MM.1S (cell line): ENCODE measurements around the gene ARSG.

Experiments
- DNase-seq: peaks from one replicate; pipeline ENCODE4 v3.0.0-alpha.2; 2015
- H2AFZ ChIP-seq: fragments of 300-600 bp; sonication (generic); 2 replicates; pipeline ENCODE4 v1.6.0; 2016; ENCODE audit warnings: antibody characterized with exemption, low read length
- H3F3A ChIP-seq: fragments of 300-600 bp; sonication (generic); 2 replicates; pipeline ENCODE4 v1.6.1; 2016; ENCODE audit warnings: mild to moderate bottlenecking, antibody characterized with exemption, low read length, moderate library complexity, mixed read lengths; ENCODE audit not compliant: insufficient read depth
- H3K27ac ChIP-seq: fragments of 300-600 bp; sonication (generic); 2 replicates; pipeline ENCODE4 v1.5.1; 2016; ENCODE audit warnings: mild to moderate bottlenecking, low read length
- H3K27me3 ChIP-seq: fragments of 300-600 bp; sonication (generic); replicated peaks from 2 replicates; pipeline ENCODE4 v1.6.0; 2016; ENCODE audit warnings: low read length; ENCODE audit not compliant: insufficient read depth
- H3K36me3 ChIP-seq: fragments of 300-600 bp; sonication (generic); replicated peaks from 2 replicates; pipeline ENCODE4 v1.6.1; 2016; ENCODE audit warnings: mild to moderate bottlenecking, low read length, mixed read lengths; ENCODE audit not compliant: insufficient read depth
- H3K4me1 ChIP-seq: fragments of 300-600 bp; sonication (generic); 2 replicates; pipeline ENCODE4 v1.6.1; 2016; ENCODE audit warnings: low read length, mixed read lengths
- H3K4me2 ChIP-seq: fragments of 300-600 bp; sonication (generic); 2 replicates; pipeline ENCODE4 v1.6.0; 2016; ENCODE audit warnings: low read depth, low read length
- H3K4me3 ChIP-seq: fragments of 300-600 bp; sonication (generic); 2 replicates; pipeline ENCODE4 v1.5.1; 2016; ENCODE audit warnings: low read length, mixed read lengths
- H3K79me2 ChIP-seq: fragments of 300-600 bp; sonication (generic); 2 replicates; pipeline ENCODE4 v1.6.1; 2016; ENCODE audit warnings: mixed run types, low read length, mixed read lengths
- H3K9ac ChIP-seq: fragments of 300-600 bp; sonication (generic); 2 replicates; pipeline ENCODE4 v1.6.1; 2016; ENCODE audit warnings: low read length, mixed read lengths
- H3K9me2 ChIP-seq: fragments of 300-600 bp; sonication (generic); replicated peaks from 2 replicates; pipeline ENCODE4 v1.6.1; 2016; ENCODE audit warnings: mild to moderate bottlenecking, low read length, mixed read lengths; ENCODE audit not compliant: insufficient read depth
- H3K9me3 ChIP-seq: fragments of 300-600 bp; sonication (generic); replicated peaks from 2 replicates; pipeline ENCODE4 v1.6.1; 2016; ENCODE audit warnings: mild to moderate bottlenecking, low read length, mixed read lengths; ENCODE audit not compliant: insufficient read depth
- H4K20me1 ChIP-seq: fragments of 300-600 bp; sonication (generic); 2 replicates; pipeline ENCODE4 v1.6.1; 2016; ENCODE audit warnings: mild to moderate bottlenecking, low read length, moderate library complexity, mixed read lengths; ENCODE audit not compliant: insufficient read depth
- CTCF ChIP-seq: fragments of 300-600 bp; sonication (generic); IDR thresholded peaks from 2 replicates; pipeline ENCODE4 v1.5.1; 2016; ENCODE audit warnings: antibody characterized with exemption, low read length, mixed read lengths
- EZH2 ChIP-seq: fragments of 300-600 bp; sonication (generic); optimal IDR thresholded peaks from 2 replicates; pipeline ENCODE3; 2017; ENCODE audit warnings: low read depth, mild to moderate bottlenecking, antibody characterized with exemption, low read length, mixed read lengths
- EZH2phosphoT487 ChIP-seq: fragments of 300-600 bp; sonication (generic); IDR thresholded peaks from 2 replicates; pipeline ENCODE4 v1.6.1; 2018; ENCODE audit warnings: antibody characterized with exemption, low read length

The ARSG gene

DNA sequence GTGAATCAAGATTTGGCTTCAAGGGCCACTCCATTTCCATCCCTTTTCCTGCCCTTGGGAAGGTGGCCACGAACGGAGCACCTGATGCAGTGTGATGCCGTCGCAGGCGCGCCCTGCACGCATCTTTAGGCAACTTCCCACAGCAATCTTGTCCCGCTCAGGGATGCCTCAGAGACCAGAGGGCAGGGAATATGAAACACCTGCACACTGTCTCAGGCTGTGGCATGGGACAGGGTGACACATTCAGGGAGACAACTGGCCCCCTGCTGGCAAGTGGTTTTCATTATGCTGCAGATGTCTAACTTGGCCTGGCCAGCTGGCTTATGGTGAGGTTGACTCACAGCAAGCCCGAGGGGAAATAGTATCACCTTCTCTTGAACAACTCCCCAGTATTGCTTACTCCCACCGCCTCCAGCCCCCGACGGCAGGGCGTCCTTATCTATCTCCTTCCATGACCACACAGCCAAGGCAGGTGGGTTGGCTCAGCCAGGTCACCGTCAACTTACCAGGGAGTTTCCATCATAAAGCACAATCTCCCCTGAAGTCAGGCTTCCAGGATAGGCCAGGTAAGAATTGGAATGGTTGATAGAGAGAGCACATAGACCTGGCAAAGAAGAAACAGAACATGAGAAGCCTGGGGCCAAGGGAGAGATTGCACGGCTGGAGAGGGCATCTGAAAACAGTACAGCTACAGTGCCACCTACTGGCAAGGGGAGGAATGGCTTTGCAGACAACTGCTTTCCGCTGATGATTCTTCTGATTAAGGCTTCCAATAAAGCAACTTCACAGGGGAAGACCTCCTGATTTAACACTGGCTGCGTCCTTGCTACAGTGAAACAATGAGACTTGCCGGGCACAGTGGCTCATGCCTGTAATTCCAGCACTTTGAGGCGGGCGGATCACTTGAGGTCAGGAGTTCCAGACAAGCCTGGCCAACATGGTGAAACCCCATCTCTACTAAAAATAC lies 144.9 kb downstream of the ARSG start:
- H3K27ac ChIP-seq = peak overlapping the region; percentile 98
- H3K4me3 ChIP-seq = no peak overlapping the region
- no peaks in the 10 kb centered on the region for H3K9me2 ChIP-seq
- no peaks in the 10 kb centered on the region for H4K20me1 ChIP-seq
- peak overlapping the region; percentile 94 for H3K4me2 ChIP-seq
- H3K4me1 ChIP-seq = peaks cover 50% of the 10 kb centered on the region
- peaks cover 10% of the 10 kb centered on the region; the same call in 1 of the 2 replicates for H3K36me3 ChIP-seq
- peaks cover 47% of the 10 kb centered on the region for H3F3A ChIP-seq
- TF ChIP-seq CTCF (peak; percentile 77), EZH2phosphoT487 (no peak), EZH2 (no peak)
- H3K27me3 ChIP-seq = no peaks in the 10 kb centered on the region
- peak overlapping the region; percentile 67 for H3K9ac ChIP-seq
- peak; percentile 82 for DNase-seq
- H3K9me3 ChIP-seq = no peaks in the 10 kb centered on the region
- no peaks in the 10 kb centered on the region for H3K79me2 ChIP-seq
- peak overlapping the region; percentile 29; the same call in 1 of the 2 replicates for H2AFZ ChIP-seq

DNA sequence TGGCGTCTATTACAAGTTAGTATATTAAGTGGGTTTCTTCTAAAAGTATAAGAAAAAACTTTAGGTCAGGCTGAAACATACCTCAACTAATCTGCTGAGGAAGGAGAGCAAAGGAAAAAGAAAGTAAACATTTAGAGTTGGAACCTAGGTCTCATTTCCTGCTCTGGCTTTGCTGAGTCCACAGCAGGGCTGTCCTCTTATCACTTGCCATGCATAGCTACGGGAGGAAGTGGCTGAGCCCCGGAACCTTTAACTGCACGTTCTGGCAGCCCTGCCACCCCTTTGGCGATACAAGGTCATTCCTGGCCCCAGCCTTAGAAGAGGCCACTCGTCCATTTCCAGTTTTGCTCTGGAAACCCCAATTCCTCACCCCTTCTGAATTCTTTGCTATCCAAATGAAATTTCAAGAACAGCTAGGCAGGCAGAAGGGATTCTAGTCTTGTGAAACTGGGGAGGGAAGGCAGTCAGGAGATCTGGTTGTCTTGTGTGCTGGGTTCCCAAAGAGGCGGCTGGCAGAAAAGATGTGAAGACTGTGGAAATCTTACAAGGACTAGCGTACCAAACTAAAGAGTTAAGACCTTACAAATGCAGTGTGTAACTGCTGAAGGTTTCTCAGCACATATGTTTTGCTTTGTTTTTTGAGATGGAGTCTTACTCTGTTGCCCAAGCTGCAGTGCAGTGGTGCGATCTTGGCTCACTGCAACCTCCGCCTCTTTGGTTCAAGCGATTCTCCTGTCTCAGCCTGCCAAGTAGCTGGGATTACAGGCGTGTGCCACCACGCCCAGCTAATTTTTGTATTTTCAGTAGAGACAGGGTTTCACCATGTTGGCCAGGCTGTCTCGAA lies 146.9 kb downstream of the ARSG start:
- peak overlapping the region; percentile 67 for H3K9ac ChIP-seq
- no peaks in the 10 kb centered on the region for H3K9me2 ChIP-seq
- H3K4me1 ChIP-seq = peaks cover 54% of the 10 kb centered on the region
- no peaks in the 10 kb centered on the region for H4K20me1 ChIP-seq
- no peaks in the 10 kb centered on the region for H3K27me3 ChIP-seq
- H3K27ac ChIP-seq = peak overlapping the region; percentile 98
- peak; percentile 89 for DNase-seq
- H3K4me3 ChIP-seq = peak overlapping the region; percentile 44
- peaks cover 47% of the 10 kb centered on the region for H3F3A ChIP-seq
- H2AFZ ChIP-seq = peak overlapping the region; percentile 78
- no peak for TF ChIP-seq EZH2phosphoT487
- TF ChIP-seq CTCF = no peak
- no peak for TF ChIP-seq EZH2
- peaks cover 4% of the 10 kb centered on the region; the same call in 1 of the 2 replicates for H3K79me2 ChIP-seq
- H3K9me3 ChIP-seq = no peaks in the 10 kb centered on the region
- H3K36me3 ChIP-seq = 0 out of 2 replicates have a peak, but pooled peaks cover 8% of the 10 kb centered on the region
- H3K4me2 ChIP-seq = peak overlapping the region; percentile 94

DNA sequence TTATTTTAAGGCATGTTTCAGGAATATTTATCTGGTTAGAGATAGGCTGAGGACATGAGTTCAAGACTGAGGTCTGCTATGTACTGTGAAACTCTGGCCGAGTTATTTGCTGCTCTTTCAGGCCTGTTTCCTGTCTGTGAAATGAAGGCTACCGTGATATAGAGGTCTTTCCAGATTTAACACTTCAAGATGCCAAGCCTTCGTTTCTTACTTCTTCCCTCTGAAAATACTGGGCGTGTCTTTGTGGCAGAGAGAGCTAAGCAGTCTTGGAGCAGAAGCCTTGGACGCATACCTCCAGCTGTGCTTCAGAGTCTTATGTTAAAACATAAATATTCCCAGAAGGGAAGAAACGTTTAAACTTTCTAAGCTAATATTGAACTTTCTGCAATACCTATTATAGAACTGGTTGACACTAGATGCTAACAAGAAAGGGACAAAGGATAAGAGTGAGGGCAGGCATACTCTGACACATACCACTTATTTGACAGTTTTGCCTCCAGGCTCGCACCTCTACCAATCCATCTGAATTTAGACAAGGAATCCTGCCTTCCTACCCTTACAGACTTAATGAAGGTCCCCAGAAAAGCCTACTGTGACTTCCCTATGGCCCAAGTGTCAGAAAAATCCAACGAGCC lies 148.5 kb downstream of the ARSG start:
- peak overlapping the region; percentile 98; the same call in 1 of the 2 replicates for H3K27ac ChIP-seq
- H3K36me3 ChIP-seq = no peaks in the 10 kb centered on the region
- no peaks in the 10 kb centered on the region for H4K20me1 ChIP-seq
- H3K9ac ChIP-seq = no peak overlapping the region
- DNase-seq = peak; percentile 53
- no peaks in the 10 kb centered on the region for H3K27me3 ChIP-seq
- H3K9me3 ChIP-seq = no peaks in the 10 kb centered on the region
- peak overlapping the region; percentile 6; the same call in 1 of the 2 replicates for H3K4me2 ChIP-seq
- H2AFZ ChIP-seq = no peak overlapping the region
- H3K79me2 ChIP-seq = peaks cover 4% of the 10 kb centered on the region; the same call in 1 of the 2 replicates
- TF ChIP-seq EZH2phosphoT487 (no peak), CTCF (no peak), EZH2 (no peak)
- H3F3A ChIP-seq = peaks cover 47% of the 10 kb centered on the region
- H3K4me1 ChIP-seq = peaks cover 54% of the 10 kb centered on the region
- H3K9me2 ChIP-seq = no peaks in the 10 kb centered on the region
- H3K4me3 ChIP-seq = no peak overlapping the region
